ENCODE measurements around the gene OR5D13. TPM values are rescaled to one million over a fixed set of nuclear protein-coding genes. Genes with fewer than 3 reads are reported as not detected.

OR5D13 gene
- total RNA-seq, 1 experiment from 2014 or later = not detected

DNA sequence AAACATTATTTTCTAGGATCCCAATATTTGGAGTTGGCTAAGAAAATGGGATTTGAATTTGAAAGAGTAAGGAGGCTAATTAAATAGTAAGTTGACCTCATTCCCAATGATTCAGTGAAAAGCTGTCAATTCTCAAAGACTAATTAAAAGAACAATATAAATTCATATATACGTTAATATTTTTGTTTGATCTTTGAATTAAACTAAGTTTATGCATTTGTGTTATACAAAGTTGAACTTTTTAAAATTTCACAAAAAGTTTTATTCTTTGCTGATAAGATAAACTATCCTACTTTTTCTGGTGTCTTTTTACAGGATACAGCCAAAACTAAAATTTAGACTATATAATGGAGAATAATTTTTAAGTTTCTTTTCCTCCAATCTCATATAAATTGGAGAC lies 37.8 kb downstream of the OR5D13 start, which contains the start of gene OR5L1:
Gene OR5L1, plus strand, starts transcription at position 301 of the 400 bp plus-strand sequence. CDS start 100 bp downstream, outside the sequence.
- no peak for TF ChIP-seq EZH2 (IDR thresholded peaks at IDR 0.05; ENCODE audit: low read depth)
- Histone ChIP-seq H3K4me1 (replicated peaks; ENCODE audit: insufficient read depth) (no peaks in the 10 kb centered on the region), H4K20me1 (ENCODE audit: insufficient read depth) (no peaks in the 10 kb centered on the region), H3K4me2 (no peak within 1 kb of the TSS), H3K9me2 (ENCODE audit: insufficient read depth) (no peaks in the 10 kb centered on the region), H2AFZ (no peak within 1 kb of the TSS), H3K27ac (no peak within 1 kb of the TSS), H3F3A (ENCODE audit: insufficient read depth, low read depth) (no peaks in the 10 kb centered on the region), H3K4me3 (no peak within 1 kb of the TSS), H3K9me3 (ENCODE audit: insufficient read depth, low read depth) (0 out of 2 replicates have a peak, but pooled peaks cover 3% of the 10 kb centered on the region), H3K79me2 (ENCODE audit: low read depth) (no peaks in the 10 kb centered on the region), H3K36me3 (ENCODE audit: low read depth) (no peaks in the 10 kb centered on the region), H3K27me3 (ENCODE audit: insufficient read depth, low read depth) (no peaks in the 10 kb centered on the region)
- BruUV-seq (replicated peaks) = no TSS peak
- CTCF ChIA-PET = no interaction called here
- POLR2A ChIA-PET (ENCODE audit: unreplicated experiment) = no interaction called here
- no peak for DNase-seq
- intact Hi-C loops (cut with micrococcal nuclease; ENCODE audit: unreplicated experiment) = no loop called here

DNA sequence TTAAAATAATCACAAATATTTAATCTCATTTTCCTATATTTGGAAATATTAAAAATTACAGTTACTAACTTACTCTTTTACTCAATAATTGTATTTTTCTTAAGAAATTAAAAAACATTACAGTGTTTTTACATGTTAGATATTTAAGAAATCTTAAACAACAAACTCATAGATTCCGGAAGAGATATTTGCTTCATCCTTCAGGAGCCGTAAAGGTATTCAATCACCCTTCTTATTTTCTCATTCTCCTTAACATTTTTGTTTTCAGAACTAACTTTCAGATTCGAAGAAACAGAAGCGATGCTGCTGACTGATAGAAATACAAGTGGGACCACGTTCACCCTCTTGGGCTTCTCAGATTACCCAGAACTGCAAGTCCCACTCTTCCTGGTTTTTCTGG lies 46.1 kb downstream of the OR5D13 start, which contains the start of gene OR5D18:
Gene OR5D18, plus strand, starts transcription at position 301 of the 400 bp plus-strand sequence. Its CDS starts 0 bp downstream, at position 301.
- CTCF ChIA-PET = no interaction called here
- no peak within 1 kb of the TSS for H3K4me2 ChIP-seq
- H2AFZ ChIP-seq = no peak within 1 kb of the TSS
- H3K9me2 ChIP-seq (ENCODE audit: insufficient read depth) = 0 out of 2 replicates have a peak, but pooled peaks cover 8% of the 10 kb centered on the region
- no peak within 1 kb of the TSS for H3K4me3 ChIP-seq
- BruUV-seq (replicated peaks) = no TSS peak
- intact Hi-C loops (cut with micrococcal nuclease; ENCODE audit: unreplicated experiment) = no loop called here
- no peaks in the 10 kb centered on the region for H3K9me3 ChIP-seq (ENCODE audit: insufficient read depth, low read depth)
- no peaks in the 10 kb centered on the region for H3K4me1 ChIP-seq (replicated peaks; ENCODE audit: insufficient read depth)
- no peaks in the 10 kb centered on the region for H3K36me3 ChIP-seq (ENCODE audit: low read depth)
- no peaks in the 10 kb centered on the region for H3F3A ChIP-seq (ENCODE audit: insufficient read depth, low read depth)
- POLR2A ChIA-PET (ENCODE audit: unreplicated experiment) = no interaction called here
- H3K27me3 ChIP-seq (ENCODE audit: insufficient read depth, low read depth) = peaks cover 14% of the 10 kb centered on the region
- no peaks in the 10 kb centered on the region for H3K79me2 ChIP-seq (ENCODE audit: low read depth)
- DNase-seq = no peak
- H3K27ac ChIP-seq = no peak within 1 kb of the TSS
- no peaks in the 10 kb centered on the region for H4K20me1 ChIP-seq (ENCODE audit: insufficient read depth)
- TF ChIP-seq, protein P1, sequence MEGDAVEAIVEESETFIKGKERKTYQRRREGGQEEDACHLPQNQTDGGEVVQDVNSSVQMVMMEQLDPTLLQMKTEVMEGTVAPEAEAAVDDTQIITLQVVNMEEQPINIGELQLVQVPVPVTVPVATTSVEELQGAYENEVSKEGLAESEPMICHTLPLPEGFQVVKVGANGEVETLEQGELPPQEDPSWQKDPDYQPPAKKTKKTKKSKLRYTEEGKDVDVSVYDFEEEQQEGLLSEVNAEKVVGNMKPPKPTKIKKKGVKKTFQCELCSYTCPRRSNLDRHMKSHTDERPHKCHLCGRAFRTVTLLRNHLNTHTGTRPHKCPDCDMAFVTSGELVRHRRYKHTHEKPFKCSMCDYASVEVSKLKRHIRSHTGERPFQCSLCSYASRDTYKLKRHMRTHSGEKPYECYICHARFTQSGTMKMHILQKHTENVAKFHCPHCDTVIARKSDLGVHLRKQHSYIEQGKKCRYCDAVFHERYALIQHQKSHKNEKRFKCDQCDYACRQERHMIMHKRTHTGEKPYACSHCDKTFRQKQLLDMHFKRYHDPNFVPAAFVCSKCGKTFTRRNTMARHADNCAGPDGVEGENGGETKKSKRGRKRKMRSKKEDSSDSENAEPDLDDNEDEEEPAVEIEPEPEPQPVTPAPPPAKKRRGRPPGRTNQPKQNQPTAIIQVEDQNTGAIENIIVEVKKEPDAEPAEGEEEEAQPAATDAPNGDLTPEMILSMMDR (conservative IDR thresholded peaks at IDR 0.05) = no peak
- no peak for TF ChIP-seq EZH2 (IDR thresholded peaks at IDR 0.05; ENCODE audit: low read depth)

Other genes starting within 250 kb of the OR5D13 start
- gene OR4C15, start 219.0 kb upstream of the OR5D13 start, total RNA-seq (2021) = not detected in 2 replicates
- not detected in 2 replicates for gene OR4C16, start 201.3 kb upstream of the OR5D13 start, total RNA-seq (2021)
- not detected in 2 replicates for gene OR4C11, start 165.8 kb upstream of the OR5D13 start, total RNA-seq (2021)
- not detected in 2 replicates for gene OR4P4, start 138.3 kb upstream of the OR5D13 start, total RNA-seq (2021)
- gene OR4S2, start 125.1 kb upstream of the OR5D13 start, total RNA-seq (2021) = not detected in 2 replicates
- gene OR4C6, start 111.2 kb upstream of the OR5D13 start, total RNA-seq (2021) = not detected in 2 replicates
- not detected in 2 replicates for gene OR5D14, start 22.1 kb downstream of the OR5D13 start, total RNA-seq (2021)
- gene OR5L1, start 37.9 kb downstream of the OR5D13 start, total RNA-seq (2021) = not detected in 2 replicates
- gene OR5D18, start 46.2 kb downstream of the OR5D13 start, total RNA-seq (2021) = not detected in 2 replicates
- gene OR5L2, start 53.8 kb downstream of the OR5D13 start, total RNA-seq (2021) = not detected in 2 replicates
- gene OR5D16, start 65.3 kb downstream of the OR5D13 start, total RNA-seq (2021) = not detected in 2 replicates
- not detected in 2 replicates for gene TRIM51, start 109.9 kb downstream of the OR5D13 start, total RNA-seq (2021)
- gene OR5W2, start 141.1 kb downstream of the OR5D13 start, total RNA-seq (2021) = not detected in 2 replicates
- gene OR5I1, start 163.0 kb downstream of the OR5D13 start, total RNA-seq (2021) = not detected in 2 replicates
- not detected in 2 replicates for gene OR10AG1, start 196.5 kb downstream of the OR5D13 start, total RNA-seq (2021)
- not detected in 2 replicates for gene OR5F1, start 221.2 kb downstream of the OR5D13 start, total RNA-seq (2021)

Measured in PC-9 (cell line).